Liver (tissue), 3 donors: ENCODE data around the gene VGF.

ENCODE experiments used
- ATF3 ChIP-seq: IDR thresholded peaks from 2 replicates; pipeline ENCODE4 v1.6.1; 2016; ENCODE audit warnings: antibody characterized with exemption
- CTCF ChIP-seq: fragments of 150-350 bp; IDR thresholded peaks from 2 replicates; pipeline ENCODE4 v1.5.1; 2017; ENCODE audit warnings: improper control_type of control experiment, low read depth, low read length; ENCODE audit not compliant: missing input control
- EGR1 ChIP-seq, 2 donors: IDR thresholded peaks; 2 replicates each; pipeline ENCODE4 v1.6.1; 2016 to 2018; ENCODE audit warnings: antibody characterized with exemption in 2 of 2, low read depth in 2 of 2
- GABPA ChIP-seq, 2 donors: IDR thresholded peaks in 1 of 2; conservative IDR thresholded peaks in 1 of 2; 2 replicates each; pipeline ENCODE4 v1.6.1; 2016; ENCODE audit warnings: antibody characterized with exemption in 2 of 2, mild to moderate bottlenecking in 1 of 2, moderate library complexity in 1 of 2
- HNF4G ChIP-seq: IDR thresholded peaks from 2 replicates; pipeline ENCODE4 v1.6.1; 2016; ENCODE audit warnings: antibody characterized with exemption
- MAX ChIP-seq: IDR thresholded peaks from 2 replicates; pipeline ENCODE4 v1.6.1; 2016; ENCODE audit warnings: antibody characterized with exemption
- RAD21 ChIP-seq, 2 donors: IDR thresholded peaks; 2 replicates each; pipeline ENCODE4 v1.6.1; 2016; ENCODE audit warnings: antibody characterized with exemption in 2 of 2, mild to moderate bottlenecking in 2 of 2
- REST ChIP-seq: IDR thresholded peaks from 2 replicates; pipeline ENCODE4 v1.6.1; 2016; ENCODE audit warnings: antibody characterized with exemption, mild to moderate bottlenecking
- RXRA ChIP-seq, 2 donors: IDR thresholded peaks; 2 replicates each; pipeline ENCODE4 v1.6.1; 2017 to 2018; ENCODE audit warnings: antibody characterized with exemption in 2 of 2, mild to moderate bottlenecking in 1 of 2
- SP1 ChIP-seq: IDR thresholded peaks from 2 replicates; pipeline ENCODE4 v1.6.1; 2018; ENCODE audit warnings: antibody characterized with exemption, mild to moderate bottlenecking
- TAF1 ChIP-seq: conservative IDR thresholded peaks from 2 replicates; pipeline ENCODE4 v1.6.1; 2016; ENCODE audit warnings: antibody characterized with exemption, mild to moderate bottlenecking
- ZBTB33 ChIP-seq: IDR thresholded peaks from 2 replicates; pipeline ENCODE4 v1.6.1; 2016; ENCODE audit warnings: antibody characterized with exemption
- donor health status: healthy.
- donor health status: healthy.

- TF ChIP-seq ATF3 (no peak), CTCF (no peak), MAX (no peak), HNF4G (no peak), GABPA (IDR thresholded peaks at IDR 0.05 in 1 of 2, conservative IDR thresholded peaks at IDR 0.05 in 1 of 2) (no peak), RXRA (IDR thresholded peaks at IDR 0.05) (no peak), RAD21 (IDR thresholded peaks at IDR 0.05) (no peak), REST (no peak), SP1 (no peak), TAF1 (no peak), EGR1 (IDR thresholded peaks at IDR 0.05; ENCODE audit: low read depth in 2 of 2) (no peak), ZBTB33 (no peak)
Measured at GRCh38 chr7:101208794-101209193, 43.4 kb upstream of the VGF start.
